ENCODE results near the gene KLK12. TPM values are rescaled to one million over a fixed set of nuclear protein-coding genes. Genes with fewer than 3 reads are reported as not detected.

The KLK12 gene
- total and polyA plus RNA-seq, 2 experiments from 2014 or later: not detected

DNA sequence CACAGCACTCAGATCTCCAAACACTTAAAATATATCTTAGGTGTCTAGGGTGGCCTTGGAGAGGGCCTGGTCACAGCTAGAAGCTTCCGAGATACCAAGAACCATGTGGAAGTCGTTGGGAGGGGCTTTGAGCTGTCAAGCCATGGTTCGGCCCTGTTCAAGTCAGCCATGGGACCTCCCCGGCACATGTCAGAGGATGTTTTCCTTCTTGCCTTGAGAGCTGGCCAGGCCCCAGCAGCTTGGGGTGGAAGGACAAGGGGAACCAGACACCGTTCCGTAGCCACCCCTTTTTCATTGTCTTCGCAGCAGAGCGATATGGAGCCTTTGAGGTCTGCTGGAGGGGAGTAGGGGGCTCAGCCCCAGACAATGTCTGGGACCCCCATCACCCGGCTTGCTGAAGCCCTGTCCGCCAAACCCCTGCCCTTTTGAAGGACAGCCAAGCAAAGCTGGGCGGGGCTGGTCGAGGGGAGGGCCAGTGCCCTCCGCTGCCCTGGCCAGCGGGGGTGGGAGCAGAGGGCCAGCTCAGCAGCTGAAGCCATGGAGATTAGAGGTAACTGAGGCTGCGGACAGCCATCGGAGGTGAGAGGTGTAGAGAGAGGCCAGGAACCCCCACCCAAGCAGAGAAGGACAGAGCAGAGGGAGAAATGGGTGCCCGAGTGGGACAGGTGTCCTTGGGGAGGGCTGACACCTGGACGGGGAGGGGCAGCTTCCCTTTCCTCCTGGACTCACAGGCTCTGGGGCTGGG is 8.8 kb downstream of the KLK12 start:
- H3K4me3 ChIP-seq: no peak overlapping the region
- TF ChIP-seq, protein P1, sequence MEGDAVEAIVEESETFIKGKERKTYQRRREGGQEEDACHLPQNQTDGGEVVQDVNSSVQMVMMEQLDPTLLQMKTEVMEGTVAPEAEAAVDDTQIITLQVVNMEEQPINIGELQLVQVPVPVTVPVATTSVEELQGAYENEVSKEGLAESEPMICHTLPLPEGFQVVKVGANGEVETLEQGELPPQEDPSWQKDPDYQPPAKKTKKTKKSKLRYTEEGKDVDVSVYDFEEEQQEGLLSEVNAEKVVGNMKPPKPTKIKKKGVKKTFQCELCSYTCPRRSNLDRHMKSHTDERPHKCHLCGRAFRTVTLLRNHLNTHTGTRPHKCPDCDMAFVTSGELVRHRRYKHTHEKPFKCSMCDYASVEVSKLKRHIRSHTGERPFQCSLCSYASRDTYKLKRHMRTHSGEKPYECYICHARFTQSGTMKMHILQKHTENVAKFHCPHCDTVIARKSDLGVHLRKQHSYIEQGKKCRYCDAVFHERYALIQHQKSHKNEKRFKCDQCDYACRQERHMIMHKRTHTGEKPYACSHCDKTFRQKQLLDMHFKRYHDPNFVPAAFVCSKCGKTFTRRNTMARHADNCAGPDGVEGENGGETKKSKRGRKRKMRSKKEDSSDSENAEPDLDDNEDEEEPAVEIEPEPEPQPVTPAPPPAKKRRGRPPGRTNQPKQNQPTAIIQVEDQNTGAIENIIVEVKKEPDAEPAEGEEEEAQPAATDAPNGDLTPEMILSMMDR (IDR thresholded peaks at IDR 0.05; ENCODE audit: poor library complexity): no peak
- no peak for TF ChIP-seq EZH2 (IDR thresholded peaks at IDR 0.05; ENCODE audit: borderline replicate concordance)
- TF ChIP-seq EZH2phosphoT487 (IDR thresholded peaks at IDR 0.05; ENCODE audit: low read depth, severe bottlenecking, unreplicated experiment): no peak
- no peak overlapping the region for H3K4me2 ChIP-seq
- no peaks in the 10 kb centered on the region for H3K9me2 ChIP-seq (replicated peaks; ENCODE audit: insufficient read depth)
- no peaks in the 10 kb centered on the region for H4K20me1 ChIP-seq (ENCODE audit: insufficient read depth, poor library complexity, severe bottlenecking)
- no peak overlapping the region for H3K27ac ChIP-seq
- H2AFZ ChIP-seq: no peak overlapping the region
- H3K36me3 ChIP-seq (replicated peaks; ENCODE audit: insufficient read depth, low read depth): no peaks in the 10 kb centered on the region
- H3K4me1 ChIP-seq (ENCODE audit: insufficient read depth): no peaks in the 10 kb centered on the region
- no peaks in the 10 kb centered on the region for H3K79me2 ChIP-seq
- H3K27me3 ChIP-seq: peaks cover 2% of the 10 kb centered on the region
- WGBS (ENCODE audit: low lambda C conversion rate, missing lambda C conversion rate): 85% methylated on average over 17 of the region's 18 CpGs
- no peak for DNase-seq (ENCODE audit: low spot score)
- no peaks in the 10 kb centered on the region for H3K9me3 ChIP-seq (ENCODE audit: low read depth)

DNA sequence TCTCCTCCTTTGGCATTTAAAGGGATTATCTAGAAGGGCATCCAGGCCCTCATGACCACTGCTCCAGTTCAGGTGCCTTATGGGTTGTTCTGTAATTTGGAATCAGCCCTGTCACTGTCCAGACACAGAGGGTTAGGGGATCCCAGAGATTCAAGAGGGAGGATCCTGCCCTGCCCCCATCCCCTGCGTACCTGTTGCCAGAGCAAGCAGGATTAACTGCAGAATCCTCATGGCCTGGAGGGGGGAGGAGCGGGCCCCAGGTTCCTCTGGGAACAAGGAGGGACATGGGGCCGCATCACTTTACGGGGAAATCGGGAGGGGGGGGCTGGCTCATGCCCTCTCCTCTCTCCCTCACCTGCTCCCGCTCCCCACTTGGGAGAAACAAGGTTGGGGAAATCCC is 9.4 kb downstream of the KLK12 start:
- Histone ChIP-seq H3K79me2 (no peaks in the 10 kb centered on the region), H3K4me2 (no peak overlapping the region), H3K27me3 (peaks cover 2% of the 10 kb centered on the region), H3K27ac (no peak overlapping the region), H3K4me3 (no peak overlapping the region), H3K36me3 (replicated peaks; ENCODE audit: insufficient read depth, low read depth) (no peaks in the 10 kb centered on the region), H2AFZ (no peak overlapping the region), H3K9me3 (ENCODE audit: low read depth) (no peaks in the 10 kb centered on the region), H3K9me2 (replicated peaks; ENCODE audit: insufficient read depth) (no peaks in the 10 kb centered on the region), H4K20me1 (ENCODE audit: insufficient read depth, poor library complexity, severe bottlenecking) (no peaks in the 10 kb centered on the region), H3K4me1 (ENCODE audit: insufficient read depth) (no peaks in the 10 kb centered on the region)
- 90% methylated on average over 6 of the region's 6 CpGs for WGBS (ENCODE audit: low lambda C conversion rate, missing lambda C conversion rate)
- TF ChIP-seq EZH2phosphoT487 (IDR thresholded peaks at IDR 0.05; ENCODE audit: low read depth, severe bottlenecking, unreplicated experiment): no peak
- no peak for DNase-seq (ENCODE audit: low spot score)

DNA sequence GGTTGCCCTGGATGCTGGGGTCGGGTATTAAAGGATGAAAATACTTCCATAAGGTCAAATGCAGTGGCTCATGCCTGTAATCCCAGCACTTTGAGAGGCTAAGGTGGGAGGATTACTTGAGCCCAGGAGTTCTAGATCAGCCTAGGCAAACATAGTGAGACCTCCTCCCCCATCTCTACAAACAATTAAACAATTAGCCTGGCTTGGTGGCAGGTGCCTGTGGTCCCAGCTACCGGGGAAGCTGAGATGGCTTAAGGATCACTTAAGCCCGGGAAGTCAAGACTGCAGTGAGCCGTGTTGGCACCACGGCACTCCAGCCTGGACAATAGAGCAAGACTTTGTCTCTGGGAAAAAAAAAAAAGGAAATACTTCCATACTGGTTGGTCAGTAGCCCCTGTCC is 9.9 kb downstream of the KLK12 start:
- DNase-seq (ENCODE audit: low spot score): no peak
- Histone ChIP-seq H3K27me3 (peaks cover 7% of the 10 kb centered on the region), H3K4me3 (no peak overlapping the region), H3K4me2 (no peak overlapping the region), H2AFZ (no peak overlapping the region), H3K36me3 (replicated peaks; ENCODE audit: insufficient read depth, low read depth) (no peaks in the 10 kb centered on the region), H3K9me2 (replicated peaks; ENCODE audit: insufficient read depth) (no peaks in the 10 kb centered on the region), H4K20me1 (ENCODE audit: insufficient read depth, poor library complexity, severe bottlenecking) (no peaks in the 10 kb centered on the region), H3K79me2 (no peaks in the 10 kb centered on the region), H3K9me3 (ENCODE audit: low read depth) (no peaks in the 10 kb centered on the region), H3K4me1 (ENCODE audit: insufficient read depth) (no peaks in the 10 kb centered on the region), H3K27ac (no peak overlapping the region)
- TF ChIP-seq, protein P1 (IDR thresholded peaks at IDR 0.05; ENCODE audit: poor library complexity): no peak
- TF ChIP-seq EZH2 (IDR thresholded peaks at IDR 0.05; ENCODE audit: borderline replicate concordance) (no peak), EZH2phosphoT487 (IDR thresholded peaks at IDR 0.05; ENCODE audit: low read depth, severe bottlenecking, unreplicated experiment) (no peak)
- WGBS (ENCODE audit: low lambda C conversion rate, missing lambda C conversion rate): 34% methylated on average over 5 of the region's 5 CpGs

DNA sequence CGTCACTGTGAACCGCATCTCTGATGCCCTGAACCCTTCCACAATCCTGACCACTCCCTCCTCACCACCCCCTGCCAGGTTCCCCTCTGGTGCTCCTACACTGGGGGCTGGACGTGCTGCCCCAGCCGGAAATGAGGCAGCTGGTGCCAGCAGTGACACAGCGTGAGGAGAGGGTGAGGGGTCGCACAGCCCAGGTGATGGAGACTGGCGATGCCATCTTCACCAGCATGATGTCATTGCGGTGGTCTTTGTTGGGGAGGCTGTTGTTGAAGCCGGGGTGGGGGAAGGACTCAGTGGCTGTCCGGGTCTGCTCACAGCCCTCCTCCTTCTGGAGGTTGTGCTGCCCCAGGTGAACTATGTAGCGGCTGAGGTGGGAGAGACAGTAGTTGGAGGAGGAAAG is 10.9 kb downstream of the KLK12 start:
- WGBS (ENCODE audit: low lambda C conversion rate, missing lambda C conversion rate): 64% methylated on average over 11 of the region's 11 CpGs
- Histone ChIP-seq H3K79me2 (no peaks in the 10 kb centered on the region), H3K36me3 (replicated peaks; ENCODE audit: insufficient read depth, low read depth) (no peaks in the 10 kb centered on the region), H3K27me3 (peaks cover 17% of the 10 kb centered on the region), H3K9me2 (replicated peaks; ENCODE audit: insufficient read depth) (no peaks in the 10 kb centered on the region), H2AFZ (no peak overlapping the region), H3K4me2 (no peak overlapping the region), H3K9me3 (ENCODE audit: low read depth) (no peaks in the 10 kb centered on the region), H3K27ac (no peak overlapping the region), H4K20me1 (ENCODE audit: insufficient read depth, poor library complexity, severe bottlenecking) (no peaks in the 10 kb centered on the region), H3K4me1 (ENCODE audit: insufficient read depth) (peaks cover 4% of the 10 kb centered on the region), H3K4me3 (no peak overlapping the region)
- DNase-seq (ENCODE audit: low spot score): no peak
- TF ChIP-seq, protein P1 (IDR thresholded peaks at IDR 0.05; ENCODE audit: poor library complexity): no peak
- TF ChIP-seq EZH2 (IDR thresholded peaks at IDR 0.05; ENCODE audit: borderline replicate concordance) (no peak), EZH2phosphoT487 (IDR thresholded peaks at IDR 0.05; ENCODE audit: low read depth, severe bottlenecking, unreplicated experiment) (no peak)

Data from hepatocyte (in vitro differentiated cells).